HPDE6-E6E7 (cell line): ENCODE results near the gene PRRC2A.

Experiments used
- DNase-seq: peaks from one replicate; pipeline ENCODE4 v3.0.0; 2011; ENCODE audit warnings: missing footprints; ENCODE audit errors: extremely low spot score

Gene PRRC2A

GRCh38 chr6:31651602-31652191 is 31.2 kb downstream of the PRRC2A start:
- peak; percentile 73 for DNase-seq

GRCh38 chr6:31652925-31653724 is 32.6 kb downstream of the PRRC2A start:
- DNase-seq, result peak; percentile 84

DNA sequence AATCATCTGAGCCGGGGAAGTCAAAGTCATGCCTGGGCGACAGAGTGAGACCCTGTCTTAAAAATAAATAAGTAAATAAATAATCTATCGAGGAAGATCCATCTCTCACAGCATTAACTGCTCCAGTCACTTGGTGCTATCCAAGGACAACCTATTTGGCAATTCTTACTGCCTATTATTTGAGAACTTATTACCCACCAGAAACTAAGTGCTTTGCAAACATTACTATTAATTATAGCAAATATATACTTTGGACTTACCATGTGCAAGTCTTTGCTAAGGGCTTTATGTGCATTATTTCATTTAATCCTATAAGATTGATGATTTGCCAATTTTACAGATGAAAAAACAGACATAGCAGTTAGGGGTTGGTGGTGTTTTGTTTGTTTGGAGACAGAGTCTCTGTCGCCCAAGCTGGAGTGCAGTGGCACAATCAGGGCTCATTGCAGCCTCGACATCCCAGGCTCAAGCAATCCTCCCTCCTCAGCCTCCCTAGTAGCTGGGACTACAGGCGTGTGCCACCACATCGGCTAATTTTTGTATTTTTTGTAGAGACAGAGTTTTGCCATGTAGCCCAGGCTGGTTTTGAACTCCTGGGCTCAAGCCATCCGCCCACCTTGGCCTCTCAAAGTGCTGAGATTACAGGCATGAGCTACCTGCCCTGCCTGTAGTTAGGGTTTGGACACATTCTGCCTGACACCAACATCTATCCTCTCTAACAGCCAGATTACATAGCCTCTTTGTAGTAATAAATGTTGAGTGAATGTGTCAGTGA is 34.2 kb downstream of the PRRC2A start:
- no peak for DNase-seq

DNA sequence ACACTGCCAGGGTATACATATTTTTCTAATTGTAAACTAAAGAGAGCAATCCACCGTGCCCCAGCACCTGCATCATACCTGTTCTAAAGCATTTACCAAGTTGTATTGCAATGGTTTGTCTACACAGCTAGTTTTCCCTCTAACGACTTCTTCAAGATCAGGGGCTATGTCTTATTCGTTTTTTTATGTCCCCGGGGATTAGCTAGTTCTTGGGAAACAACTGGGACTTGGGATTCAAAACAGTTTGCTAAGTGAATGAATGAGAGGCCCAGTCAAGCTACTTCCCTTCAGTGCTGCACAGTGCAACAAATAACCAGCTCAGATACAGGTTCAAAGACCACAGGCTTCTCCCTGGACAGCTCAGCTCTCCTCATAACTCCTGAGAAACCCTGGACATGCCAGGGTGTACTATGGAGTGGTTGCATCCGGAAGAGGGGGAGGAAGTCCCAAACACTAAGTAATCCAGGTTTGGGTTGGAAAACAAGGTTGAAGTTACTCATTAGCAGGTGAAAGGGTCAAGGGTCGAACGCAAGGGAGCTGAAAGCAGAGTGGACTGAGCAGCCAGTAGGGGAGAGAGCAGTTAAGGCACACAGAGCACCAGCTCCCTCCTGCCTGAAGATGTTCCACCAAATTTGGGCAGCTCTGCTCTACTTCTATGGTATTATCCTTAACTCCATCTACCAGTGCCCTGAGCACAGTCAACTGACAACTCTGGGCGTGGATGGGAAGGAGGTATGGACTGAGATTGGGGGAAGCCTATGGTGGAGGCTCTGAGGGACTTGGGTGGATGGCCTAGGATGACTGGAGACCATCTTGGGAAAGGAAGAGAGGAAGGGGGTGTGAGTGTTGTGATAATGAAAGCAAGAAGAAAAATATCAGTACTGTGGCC is 35.1 kb downstream of the PRRC2A start, which contains the start of gene APOM:
APOM (plus strand) TSS at position 546 of the 889 bp plus-strand sequence; CDS start at position 619, 73 bp downstream.
- no peak for DNase-seq

GRCh38 chr6:31657406-31658157 is 37.1 kb downstream of the PRRC2A start:
- no peak for DNase-seq

DNA sequence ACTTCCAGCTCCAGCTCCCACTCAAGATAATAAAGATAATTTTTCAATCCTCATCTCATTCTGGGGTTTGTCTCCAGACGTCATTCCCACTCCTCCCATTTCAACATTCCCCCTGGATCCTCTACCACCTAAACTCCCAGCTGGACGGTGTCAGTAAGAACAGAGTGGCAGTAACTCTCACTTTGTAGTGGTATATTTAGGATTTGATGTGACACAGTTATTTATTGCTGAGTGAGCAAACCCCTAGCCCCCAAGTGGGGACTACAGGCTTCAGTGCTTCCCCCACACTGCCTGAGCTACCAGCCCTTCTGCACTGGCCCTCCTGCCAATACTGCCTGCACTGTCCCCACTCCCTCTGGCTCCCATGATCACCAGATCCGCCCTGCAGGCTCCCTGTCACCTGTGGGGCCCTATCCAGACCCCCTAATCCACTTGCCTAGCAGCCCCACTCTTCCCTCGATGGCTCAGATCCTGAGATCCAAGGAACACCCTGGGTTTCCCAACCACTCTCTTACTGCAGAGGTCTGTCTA is 37.7 kb downstream of the PRRC2A start:
- DNase-seq, result no peak

DNA sequence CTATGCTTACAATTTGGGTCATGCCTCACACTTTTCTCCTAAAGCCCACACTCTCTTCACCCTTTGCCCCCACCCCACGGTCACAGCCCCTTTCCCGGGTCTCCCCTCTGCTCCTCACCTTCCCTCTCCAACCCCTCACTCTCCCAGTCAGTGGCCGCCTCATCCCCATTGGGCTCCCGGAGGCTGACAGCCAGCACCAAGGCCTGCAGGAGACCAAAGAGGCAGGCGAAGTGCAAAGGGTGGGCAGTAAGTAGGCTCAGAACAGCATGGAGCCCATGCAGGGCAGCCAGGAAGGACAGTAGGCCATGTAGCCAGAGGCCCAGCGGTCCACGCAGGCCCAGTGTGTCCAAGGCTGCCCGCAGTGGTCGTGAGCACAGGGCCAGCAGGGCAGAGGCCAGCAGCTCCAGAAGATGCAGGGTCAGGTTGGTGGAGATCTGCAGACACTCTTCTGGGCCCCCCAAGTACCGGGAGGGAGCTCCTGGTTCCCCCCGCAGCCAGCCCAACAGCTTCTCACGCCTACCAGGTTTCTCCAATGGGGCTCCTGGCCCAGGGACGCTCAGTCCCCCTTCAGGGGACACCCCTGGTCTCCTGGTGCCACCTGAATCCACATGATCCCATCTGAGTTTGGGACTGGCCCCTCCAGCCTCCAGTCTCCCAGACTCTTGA is 38.6 kb downstream of the PRRC2A start:
- no peak for DNase-seq

DNA sequence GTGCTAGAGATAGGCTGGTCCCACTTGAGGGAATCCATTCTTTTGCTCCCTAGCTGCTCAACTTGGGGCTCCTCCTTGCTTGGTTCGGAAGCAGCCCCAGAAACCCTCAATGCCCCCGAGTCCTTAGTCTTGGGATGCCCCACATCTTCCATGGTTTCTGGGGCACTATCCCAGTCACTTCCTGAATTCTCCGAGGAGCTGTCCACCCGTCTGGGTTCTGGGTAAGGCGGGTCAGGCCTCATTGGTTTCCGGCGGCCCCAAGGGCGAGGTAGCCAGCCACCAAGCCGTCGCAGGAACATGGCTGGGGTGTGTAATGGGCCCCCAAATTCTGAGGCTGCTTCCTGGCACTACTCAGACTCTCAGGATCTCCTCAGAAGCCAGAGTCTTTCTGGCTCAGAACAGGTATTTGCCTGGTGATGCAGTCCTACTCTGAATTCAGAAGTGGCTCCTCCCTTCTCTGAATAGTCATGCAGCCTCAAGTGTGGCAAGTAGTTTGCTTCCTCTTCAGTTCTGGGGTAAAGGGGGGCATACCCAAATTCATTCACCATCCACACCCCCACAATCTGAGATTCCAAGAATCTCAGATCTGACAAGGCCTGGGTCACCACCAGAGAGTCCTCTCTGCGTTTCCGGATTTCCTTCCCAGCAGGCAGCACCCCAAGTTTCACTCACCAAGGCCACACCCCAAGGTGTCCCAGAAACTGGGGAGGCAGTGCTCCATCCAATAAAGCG is 39.3 kb downstream of the PRRC2A start:
- no peak for DNase-seq

DNA sequence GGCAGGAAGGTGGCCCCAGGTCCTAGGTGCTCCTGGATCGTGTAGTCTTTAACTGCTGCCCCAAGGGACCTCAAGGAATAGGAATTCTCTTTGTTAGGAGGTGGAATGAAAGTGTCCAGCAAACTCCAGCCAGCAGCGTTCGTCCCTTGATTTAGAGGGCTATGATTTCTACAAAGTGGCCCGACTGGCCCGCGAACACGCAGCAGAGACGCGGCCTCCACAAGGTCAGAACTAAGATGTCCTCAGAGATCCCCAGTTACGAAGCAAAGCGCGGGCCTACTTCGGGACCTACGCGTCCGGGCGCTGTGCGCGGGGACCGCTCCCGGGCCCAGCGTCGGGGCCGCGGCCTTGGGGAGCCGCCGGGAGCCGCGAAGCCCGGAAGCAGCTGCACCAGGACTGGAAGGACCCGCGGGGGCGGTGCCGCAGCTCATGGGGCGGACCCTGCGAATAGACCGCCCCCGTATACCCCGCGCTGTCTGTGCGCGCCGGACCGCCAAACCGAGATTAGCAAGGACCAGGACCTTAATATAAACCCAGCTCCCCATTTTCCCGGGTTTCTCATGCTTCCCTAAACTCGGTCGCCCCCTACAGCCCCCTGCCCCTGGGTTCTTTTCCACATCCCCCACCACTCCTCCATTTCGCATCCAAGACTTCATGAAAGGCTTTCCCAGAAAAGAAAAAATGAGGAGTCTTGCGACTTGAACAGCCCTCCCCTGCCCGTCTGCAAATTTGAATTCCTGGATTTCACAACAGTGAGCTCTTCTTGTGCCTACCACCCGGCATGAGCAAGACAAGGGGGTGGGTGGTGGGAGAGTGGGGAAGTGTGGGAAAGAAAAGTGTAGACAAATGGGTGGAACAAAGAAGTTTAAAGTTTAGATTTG is 40.1 kb downstream of the PRRC2A start, which contains the start of gene C6orf47:
C6orf47 (minus strand) TSS at position 398 of the 881 bp plus-strand sequence. CDS start 831 bp downstream, outside the sequence.
- DNase-seq, result no peak

GRCh38 chr6:31661262-31662123 is 41.0 kb downstream of the PRRC2A start:
- no peak for DNase-seq

DNA sequence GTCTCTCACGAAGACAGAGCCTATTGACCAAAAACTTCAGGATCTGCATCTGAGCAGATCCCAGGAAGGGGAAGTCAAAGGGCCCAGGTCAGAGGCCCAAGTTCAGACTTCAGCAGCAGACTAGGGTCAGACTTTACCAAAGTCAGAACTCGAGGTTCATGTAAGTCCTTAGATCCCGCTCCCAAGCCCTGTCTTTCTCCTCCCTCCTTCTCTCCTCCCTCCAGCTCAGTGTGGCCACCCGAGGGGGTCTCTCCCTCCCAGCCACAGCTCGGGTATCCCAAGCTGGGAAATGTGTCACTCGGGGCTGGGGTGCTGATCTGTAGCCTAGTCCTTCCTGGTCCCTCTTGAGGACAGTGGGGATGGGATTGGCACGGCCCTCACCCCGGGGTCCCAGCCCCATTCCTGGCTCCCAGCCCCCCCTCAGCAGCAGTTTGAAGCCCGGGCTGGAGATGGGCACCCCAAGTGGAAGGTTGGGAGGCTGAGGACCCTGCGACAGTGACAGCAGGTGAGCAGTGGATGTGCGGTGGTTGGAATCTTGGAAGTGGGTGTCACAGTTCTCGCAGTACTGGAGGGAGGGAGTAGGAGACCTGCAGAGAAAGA is 41.7 kb downstream of the PRRC2A start:
- no peak for DNase-seq

GRCh38 chr6:31663126-31663960 is 42.8 kb downstream of the PRRC2A start:
- no peak for DNase-seq

DNA sequence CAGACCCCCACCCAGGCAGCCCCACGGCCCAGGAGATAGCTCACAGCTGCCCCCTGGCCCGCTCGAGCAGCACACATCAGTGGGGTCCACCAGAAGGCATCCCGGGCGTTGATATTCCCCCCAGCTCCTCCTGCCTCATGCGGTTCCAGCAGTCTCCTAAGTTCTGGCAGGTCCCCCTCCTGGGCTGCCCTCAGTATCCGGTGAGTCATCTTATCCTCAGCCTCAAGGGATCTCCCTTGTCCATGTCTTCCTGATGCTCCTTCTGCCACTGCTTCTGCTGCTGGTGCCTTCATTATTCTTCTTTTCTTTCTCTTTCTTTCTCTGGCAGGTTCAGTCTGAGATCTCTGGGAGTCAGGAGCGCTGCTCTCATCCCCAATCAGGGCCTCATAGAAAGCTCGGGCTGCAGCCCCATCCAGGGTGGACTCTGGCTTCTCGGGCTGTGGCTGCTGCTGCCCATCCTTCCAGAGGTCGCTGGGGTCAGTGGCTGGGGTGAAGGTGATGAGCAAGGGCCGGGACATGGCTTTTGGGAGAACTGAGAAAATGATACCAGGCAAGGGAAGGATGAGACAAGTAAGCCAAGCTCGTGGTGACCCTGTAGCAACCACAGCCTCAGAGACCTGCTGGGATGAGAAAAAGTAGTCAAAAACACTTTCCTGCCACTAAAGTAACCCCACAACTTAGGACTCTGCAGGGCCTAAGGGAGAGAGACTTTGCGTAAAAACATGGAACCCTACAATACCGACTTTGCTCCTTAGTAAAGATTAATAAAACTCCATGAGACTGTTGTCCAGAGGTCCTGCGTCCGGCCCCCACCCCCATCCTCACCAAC is 43.7 kb downstream of the PRRC2A start:
- DNase-seq, result no peak

DNA sequence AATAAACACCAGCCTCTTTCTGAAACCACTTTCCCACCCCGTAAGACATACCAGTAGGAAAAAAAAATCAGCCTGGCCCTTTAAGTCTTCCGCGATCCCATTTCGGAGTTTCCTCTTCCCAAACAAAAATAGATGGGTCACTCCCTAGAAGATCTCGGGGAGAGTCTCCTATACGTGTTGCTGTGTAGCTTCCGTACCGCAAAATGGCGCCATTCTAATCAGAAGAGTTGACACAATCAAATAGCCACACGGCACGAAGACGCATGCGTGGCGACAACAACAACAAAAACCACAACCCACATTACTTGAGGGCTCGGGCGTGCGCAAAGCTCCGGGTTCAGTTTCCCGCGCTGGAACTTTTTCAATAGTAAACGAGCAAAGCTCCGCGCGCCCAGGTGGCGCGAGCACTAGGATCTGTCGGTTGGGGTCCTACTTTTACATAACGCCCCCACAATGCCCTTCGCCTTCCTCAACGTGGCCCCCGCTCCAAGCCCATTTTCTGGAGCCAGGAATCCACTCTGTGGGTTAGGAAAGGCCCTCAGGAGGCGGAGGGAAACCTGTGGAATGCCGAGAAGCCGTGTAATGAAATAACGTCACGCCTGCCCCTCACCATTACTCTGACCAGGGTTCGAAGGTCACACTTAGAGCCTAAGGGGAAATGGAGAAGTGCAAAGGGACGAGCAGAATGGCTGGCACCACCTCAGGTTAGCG is 44.4 kb downstream of the PRRC2A start, which contains the start of gene GPANK1:
GPANK1 (minus strand) TSS at position 208 of the 711 bp plus-strand sequence. CDS start 519 bp downstream, outside the sequence.
- DNase-seq, result peak; percentile 70
